Stimulated activated CD4-positive, alpha-beta T cell treated with anti-CD3 and anti-CD28 coated beads, Interleukin-12 subunit alpha, Interleukin-12 subunit beta, amount 100 ng/mL, for 4 hours (primary cell): ENCODE measurements around the gene ICAM2.
A peak's percentile ranks its signal among the peaks of the same experiment; 100 is the strongest.

Source experiments
- DNase-seq: peaks from one replicate; pipeline ENCODE4 v3.0.0-alpha.2; 2020

Gene ICAM2

DNA sequence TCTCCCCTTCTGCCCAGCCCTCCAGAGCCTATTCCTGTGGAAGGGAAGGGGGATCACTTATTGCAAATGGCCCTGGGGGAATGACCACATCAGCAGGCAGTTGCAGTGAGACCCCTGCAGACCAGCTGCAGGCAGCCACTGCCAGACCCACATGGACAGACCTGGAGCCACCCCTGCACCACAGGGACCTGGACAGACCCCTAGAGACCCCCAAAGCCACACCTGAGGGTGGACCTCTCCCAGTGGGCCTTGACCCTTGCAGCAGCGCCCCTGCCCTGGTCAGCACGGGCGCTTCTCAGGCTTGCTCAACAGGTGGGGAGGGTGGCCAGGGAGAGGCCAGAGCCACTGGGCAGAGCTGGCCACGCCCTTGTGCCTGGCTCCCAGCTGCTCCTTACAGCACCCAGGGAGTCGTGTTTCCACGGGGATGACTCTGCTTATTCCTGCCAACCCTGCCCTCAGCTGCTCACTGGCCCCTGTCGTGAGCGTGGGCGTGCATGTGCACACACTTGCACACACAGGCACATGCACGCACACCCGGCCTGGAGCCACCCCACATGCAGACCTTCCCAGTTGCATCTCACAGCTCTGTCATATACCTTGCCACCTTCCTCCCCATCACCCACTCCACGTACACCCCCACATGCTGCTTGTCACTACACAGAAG, 46.4 kb downstream of the ICAM2 start:
- no peak for DNase-seq

DNA sequence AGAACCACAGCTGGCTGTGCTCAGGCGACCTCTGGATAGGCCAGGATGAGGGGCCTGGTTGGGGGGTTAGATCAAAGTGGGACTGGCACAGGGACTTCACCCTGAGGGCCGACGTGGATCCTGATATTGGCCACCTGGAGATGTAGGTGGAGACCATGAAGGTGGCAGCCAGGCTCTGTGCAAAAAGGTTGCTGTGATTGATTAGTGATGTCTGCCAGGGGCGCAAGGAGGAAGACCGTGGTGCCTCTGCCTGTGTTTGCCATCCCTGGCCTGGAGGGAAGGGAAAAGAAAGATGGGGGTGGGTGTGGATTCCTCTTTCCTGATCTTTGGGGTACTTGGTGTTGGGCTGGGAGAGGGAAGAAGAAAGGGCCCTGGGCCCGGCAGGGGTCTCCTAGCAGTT, 47.2 kb downstream of the ICAM2 start:
- no peak for DNase-seq

DNA sequence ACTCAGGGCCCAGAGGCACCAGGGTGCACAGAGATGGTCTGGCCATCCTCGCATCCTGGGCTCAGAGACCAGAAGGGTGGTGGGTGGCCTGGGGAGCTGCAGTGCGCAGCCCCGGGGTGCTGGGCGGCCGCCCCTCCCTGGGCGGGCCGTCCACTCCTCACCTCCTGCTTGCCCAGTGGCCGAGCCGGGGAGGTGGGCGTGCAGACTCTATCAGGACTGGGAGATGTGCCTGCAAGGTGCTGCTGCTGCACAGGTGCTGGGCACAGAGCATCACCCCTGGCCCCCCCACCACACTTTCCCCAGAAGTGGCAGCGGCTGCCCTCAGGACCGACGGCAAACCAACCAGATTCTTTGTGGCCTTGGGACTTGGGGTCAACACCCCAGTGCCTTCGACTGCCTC, 47.6 kb downstream of the ICAM2 start, which contains the start of gene SCN4A:
TSS of gene SCN4A (minus strand) at position 123 of the 400 bp plus-strand sequence. CDS start at position 46, 77 bp downstream.
- no peak for DNase-seq

GRCh38 chr17:63969278-63969677, 51.2 kb downstream of the ICAM2 start:
- DNase-seq, result no peak

DNA sequence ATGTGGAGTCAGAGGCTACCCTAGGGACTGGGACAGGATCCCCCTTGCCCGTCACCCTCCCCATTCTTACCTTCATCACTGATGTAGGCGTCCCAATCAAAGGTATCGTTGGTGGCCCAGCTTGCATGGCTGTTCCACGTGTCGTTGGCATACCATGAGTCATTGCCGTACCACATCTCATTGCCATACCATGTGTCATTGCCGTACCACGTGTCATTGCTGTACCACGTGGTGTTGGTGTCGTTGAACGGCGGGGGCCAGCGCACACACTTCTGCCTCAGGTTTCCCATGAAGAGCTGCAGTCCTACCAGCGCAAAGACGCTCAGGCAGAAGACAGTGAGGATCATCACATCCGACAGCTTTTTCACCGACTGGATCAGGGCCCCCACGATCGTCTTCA, 52.5 kb downstream of the ICAM2 start:
- no peak for DNase-seq

DNA sequence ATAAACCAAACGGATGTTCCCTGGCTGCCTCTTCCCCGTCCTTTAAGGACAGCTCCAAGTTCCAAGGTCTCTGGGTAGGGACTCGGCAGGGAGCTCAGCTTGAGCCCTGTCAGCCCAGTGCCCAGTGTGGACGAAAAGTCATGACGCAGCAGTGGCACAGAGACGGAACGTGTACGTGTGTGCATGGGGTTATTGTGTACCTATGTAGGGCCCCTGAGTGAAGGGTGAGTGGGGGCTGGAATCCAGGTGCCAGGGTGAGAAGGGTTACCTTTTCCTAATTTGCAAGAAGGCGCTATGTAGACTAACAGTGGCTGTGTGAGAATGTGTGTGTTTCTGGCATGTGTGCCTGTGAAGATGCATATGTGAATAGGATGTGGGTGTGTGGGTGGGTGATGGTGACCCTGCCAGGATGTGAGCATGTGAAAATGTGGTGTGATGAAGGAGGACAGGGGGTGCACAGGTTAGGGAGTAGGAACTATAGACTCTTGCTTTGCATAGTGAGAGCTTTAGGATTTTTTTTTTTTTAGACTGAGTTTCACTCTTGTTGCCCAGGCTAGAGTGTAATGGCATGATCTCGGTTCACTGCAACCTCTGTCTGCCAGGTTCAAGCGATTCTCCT, 53.7 kb downstream of the ICAM2 start:
- DNase-seq, result no peak

- DNase-seq, result no peak
These were observed 57.3 kb downstream of the ICAM2 start for GRCh38 chr17:63963123-63963522.

- DNase-seq, result no peak
These were observed 58.1 kb downstream of the ICAM2 start for GRCh38 chr17:63962298-63962744.

GRCh38 chr17:63961355-63962212, 58.8 kb downstream of the ICAM2 start:
- peak; percentile 34 for DNase-seq

DNA sequence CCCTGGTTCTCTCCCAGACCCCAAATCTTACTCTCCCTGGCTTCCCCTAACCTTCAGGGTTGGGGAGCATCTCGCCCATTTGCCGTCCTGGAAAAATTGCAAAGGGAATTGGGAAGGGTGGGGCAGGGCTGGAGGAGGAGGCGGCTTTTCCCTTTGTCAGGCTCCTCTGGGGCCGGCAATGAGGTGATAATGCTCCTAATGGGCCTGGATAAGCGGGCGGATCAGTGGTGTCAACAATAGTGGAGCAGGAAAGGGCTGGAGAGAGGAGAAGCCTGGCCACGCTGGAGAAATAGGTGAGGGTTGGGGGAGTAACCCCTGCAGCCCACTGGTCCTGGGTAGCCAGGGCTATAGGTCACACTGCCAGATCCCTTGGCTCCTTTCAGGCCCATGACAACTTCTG, 60.0 kb downstream of the ICAM2 start:
- DNase-seq, result no peak

GRCh38 chr17:63960006-63960405, 60.4 kb downstream of the ICAM2 start:
- no peak for DNase-seq

DNA sequence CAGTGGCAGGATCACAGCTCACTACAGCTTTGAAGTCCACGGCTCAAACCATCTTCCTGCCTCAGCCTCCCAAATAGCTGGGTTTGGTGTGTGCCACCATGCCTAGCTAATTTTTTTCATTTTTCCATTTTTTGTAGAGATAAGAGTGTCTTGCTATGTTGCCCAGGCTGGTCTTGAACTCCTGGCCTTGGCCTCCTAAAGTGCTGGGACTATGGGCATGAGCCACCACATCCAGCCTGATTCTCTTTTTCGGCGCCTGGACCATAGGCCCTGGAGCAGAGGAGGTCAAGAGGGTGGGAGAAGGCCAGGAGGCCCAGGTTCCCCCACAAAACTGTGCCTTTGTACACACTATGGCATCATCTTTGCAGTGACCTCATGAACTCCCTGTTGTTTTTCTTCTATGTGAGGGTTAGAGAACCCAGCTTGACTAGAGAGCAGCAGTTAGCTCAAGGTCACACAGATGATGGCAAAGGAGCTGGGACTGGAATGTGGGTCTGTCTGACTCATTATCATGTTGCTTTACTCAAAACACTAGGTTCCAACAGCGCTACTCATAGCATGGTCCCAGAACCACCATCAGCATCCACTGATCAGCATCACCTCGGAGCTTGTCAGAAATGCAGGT, 64.0 kb downstream of the ICAM2 start:
- DNase-seq, result no peak

DNA sequence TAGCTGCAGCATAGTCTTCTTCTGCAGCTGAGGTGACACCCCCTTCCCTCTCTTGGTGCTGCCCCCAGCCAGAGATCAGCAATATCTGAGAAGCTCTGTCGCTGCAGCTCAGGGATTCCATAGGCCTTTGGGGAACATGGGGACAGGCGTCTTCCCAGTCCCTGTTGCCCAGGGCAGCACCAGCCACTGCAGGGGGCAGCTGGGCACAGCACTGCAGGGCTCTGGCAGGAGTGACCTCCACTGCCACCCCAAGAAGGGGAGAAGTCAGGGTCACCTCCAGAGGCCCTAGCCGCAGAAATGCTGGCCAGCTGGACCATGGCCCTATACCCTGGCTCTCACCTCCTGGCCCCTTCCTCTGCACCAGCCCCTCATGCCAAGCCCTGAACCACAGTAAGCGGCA, 64.6 kb downstream of the ICAM2 start:
- no peak for DNase-seq

- DNase-seq, result no peak
These were observed 65.2 kb downstream of the ICAM2 start for GRCh38 chr17:63955232-63955631.

DNA sequence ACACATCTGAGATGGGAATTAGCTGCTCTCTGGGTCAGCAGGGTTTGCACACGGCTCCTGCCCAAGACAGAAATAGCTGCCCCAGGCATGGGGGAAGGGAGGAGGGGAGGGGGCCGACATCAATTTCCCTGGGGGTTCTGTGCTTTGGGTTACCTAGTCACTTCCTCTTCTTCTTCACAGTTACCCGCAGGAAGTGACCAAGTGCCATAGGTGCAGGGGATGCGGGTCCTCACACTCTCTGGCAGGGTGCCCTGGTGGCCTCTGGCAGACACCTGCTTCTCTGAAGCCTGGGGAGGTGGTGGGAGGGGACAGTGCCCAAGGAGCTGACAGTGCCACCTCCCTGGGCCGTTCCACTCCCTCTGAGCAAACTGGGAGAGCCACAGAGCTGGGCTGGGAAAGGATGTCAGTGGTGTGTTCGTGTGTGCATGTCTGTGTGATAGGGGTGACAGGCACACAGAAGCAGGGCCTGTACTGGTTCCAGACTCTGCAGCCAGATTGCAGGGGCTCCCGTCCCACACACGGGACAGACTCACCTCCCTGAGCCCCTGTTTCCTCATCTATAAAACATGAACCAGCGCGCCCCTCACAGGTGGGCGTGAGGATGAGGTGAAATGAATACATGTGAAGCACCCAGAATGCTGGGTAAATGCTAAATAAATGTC, 65.9 kb downstream of the ICAM2 start:
- DNase-seq, result no peak
